Panc1 (cell line): ENCODE measurements around the gene KHSRP. TPM values are rescaled to one million over a fixed set of nuclear protein-coding genes. Genes with fewer than 3 reads are reported as not detected.

ENCODE experiments used
- ATAC-seq: fragments of 200-7000 bp; cut with Tn5 transposase; 2 replicates; pipeline ENCODE4 v1.9.1; 2020; ENCODE audit warnings: mild to moderate bottlenecking, moderate library complexity
- BruUV-seq: library from RNA; stranded (reverse); fragments of 400-500 nt; replicated peaks from 2 replicates; lab custom pipeline; 2021; lab: Mats Ljungman, UMichigan
- CTCF ChIA-PET: fragments of 300-600 bp; sonication (Branson Sonifier 250); formaldehyde crosslinking; loops from one replicate; lab custom pipeline; 2022; ENCODE audit warnings: antibody characterized with exemption; lab: Charles Lee
- POLR2A ChIA-PET: fragments of 300-600 bp; sonication (Branson Sonifier 250); formaldehyde crosslinking; loops from one replicate; lab custom pipeline; 2022; ENCODE audit warnings: antibody characterized with exemption; lab: Charles Lee
- DNase-seq: peaks from one replicate; pipeline ENCODE4 v3.0.0-alpha.2; 2010; ENCODE audit warnings: low read depth, low spot score
- H3K27ac ChIP-seq: 2 replicates; pipeline ENCODE4 v1.5.1; 2011; ENCODE audit warnings: mild to moderate bottlenecking, low read length, inconsistent platforms
- H3K27me3 ChIP-seq: fragments of 200-500 bp; sonication (Bioruptor generic); 2 replicates; pipeline ENCODE4 v1.6.0; 2014; ENCODE audit warnings: low read length, inconsistent platforms; ENCODE audit not compliant: control insufficient read depth, insufficient read depth
- H3K36me3 ChIP-seq: fragments of 200-500 bp; sonication (Bioruptor generic); 2 replicates; pipeline ENCODE4 v1.5.1; 2014; ENCODE audit warnings: inconsistent platforms, mild to moderate bottlenecking, low read length, moderate library complexity; ENCODE audit not compliant: control insufficient read depth, insufficient read depth
- H3K4me1 ChIP-seq: 2 replicates; pipeline ENCODE4 v1.5.1; 2011; ENCODE audit warnings: inconsistent platforms, mild to moderate bottlenecking, low read length, moderate library complexity; ENCODE audit not compliant: control insufficient read depth, insufficient read depth
- H3K4me3 ChIP-seq, 2 experiments: 2 replicates each; pipeline ENCODE4 v1.5.1; 2011 to 2012; ENCODE audit warnings: low read depth in 2 of 2, low read length in 2 of 2, mild to moderate bottlenecking in 2 of 2, inconsistent platforms in 1 of 2, moderate library complexity in 1 of 2
- H3K9me3 ChIP-seq: fragments of 200-500 bp; sonication (Bioruptor generic); 2 replicates; pipeline ENCODE4 v1.5.1; 2014; ENCODE audit warnings: low read depth, mild to moderate bottlenecking, inconsistent platforms, low read length, moderate library complexity; ENCODE audit not compliant: control insufficient read depth, insufficient read depth
- POLR2AphosphoS5 ChIP-seq: IDR thresholded peaks from 2 replicates; pipeline ENCODE4 v1.6.1; 2012; ENCODE audit warnings: mild to moderate bottlenecking, low read depth, low read length, moderate library complexity
- SIN3A ChIP-seq: IDR thresholded peaks from 2 replicates; pipeline ENCODE4 v1.6.1; 2012; ENCODE audit warnings: low read depth, mild to moderate bottlenecking, low read length, moderate library complexity, borderline replicate concordance; ENCODE audit not compliant: insufficient read depth
- TCF7L2 ChIP-seq: IDR thresholded peaks from 2 replicates; pipeline ENCODE4 v1.6.1; 2011; ENCODE audit warnings: mild to moderate bottlenecking, low read depth, low read length, inconsistent platforms
- in situ Hi-C: cut with HindIII; loops from 2 replicates; pipeline ENCODE4 v1.10.0; 2016; ENCODE audit warnings: low sequenced_read_pairs, low pct_unique_long_range_greater_than_20kb
- intact Hi-C: fragments of 100-400 bp; cut with micrococcal nuclease; formaldehyde crosslinking; loops from one replicate; pipeline ENCODE4 v1.10.0; 2022; ENCODE audit not compliant: unreplicated experiment
- total RNA-seq: library from RNA; stranded (reverse); gene quantifications from one replicate; pipeline ENCODE4 v1.2.1, GENCODE V29; 2021; ENCODE audit not compliant: unreplicated experiment
- TF ChIP-seq, protein P1 (sequence below): fragments of 450-650 bp; IDR thresholded peaks from 2 replicates; pipeline ENCODE4 v1.5.1; 2017; ENCODE audit warnings: mild to moderate bottlenecking
- TF ChIP-seq, protein P2 (sequence below), 2 experiments: IDR thresholded peaks; 2 replicates each; pipeline ENCODE4 v1.6.1; 2011 to 2012; ENCODE audit warnings: low read depth in 2 of 2, control low read depth in 1 of 2, low read length in 1 of 2, mild to moderate bottlenecking in 1 of 2, moderate library complexity in 1 of 2; ENCODE audit not compliant: insufficient read depth in 1 of 2

Gene KHSRP
- total RNA-seq, 1 experiment from 2014 or later: 333 TPM

DNA sequence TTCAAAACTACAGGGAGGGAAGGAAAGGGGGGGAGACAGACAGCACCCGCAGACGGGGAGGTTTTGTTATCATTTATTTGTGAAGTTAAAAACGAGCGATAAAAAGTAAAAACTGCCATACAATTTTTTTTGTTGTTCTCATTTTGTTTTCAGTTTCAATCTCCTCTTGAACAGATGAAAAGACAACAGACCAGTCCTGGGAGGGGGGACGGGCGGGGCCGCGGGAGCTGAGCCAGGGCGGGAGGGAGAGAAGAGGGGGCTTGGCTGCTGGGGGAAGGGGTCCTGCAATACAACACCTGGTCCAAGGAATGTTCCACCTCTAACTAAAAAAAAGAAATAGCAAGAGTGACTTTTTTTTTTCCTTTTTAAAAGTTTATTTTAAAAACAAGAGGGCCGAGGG, 11.3 kb downstream of the KHSRP start:
- in situ Hi-C loops (no loop called here), intact Hi-C loops (no loop called here)
- Histone ChIP-seq H3K4me1 (no peaks in the 10 kb centered on the region), H3K4me3 (no peak overlapping the region), H3K27ac (no peak overlapping the region), H3K36me3 (peaks cover 3% of the 10 kb centered on the region; the same call in 1 of the 2 replicates), H3K27me3 (no peaks in the 10 kb centered on the region), H3K9me3 (no peaks in the 10 kb centered on the region)
- DNase-seq: no peak
- ATAC-seq: no peak
- TF ChIP-seq SIN3A: no peak
- no peak for TF ChIP-seq TCF7L2
- no peak for TF ChIP-seq POLR2AphosphoS5
- TF ChIP-seq, protein P1, sequence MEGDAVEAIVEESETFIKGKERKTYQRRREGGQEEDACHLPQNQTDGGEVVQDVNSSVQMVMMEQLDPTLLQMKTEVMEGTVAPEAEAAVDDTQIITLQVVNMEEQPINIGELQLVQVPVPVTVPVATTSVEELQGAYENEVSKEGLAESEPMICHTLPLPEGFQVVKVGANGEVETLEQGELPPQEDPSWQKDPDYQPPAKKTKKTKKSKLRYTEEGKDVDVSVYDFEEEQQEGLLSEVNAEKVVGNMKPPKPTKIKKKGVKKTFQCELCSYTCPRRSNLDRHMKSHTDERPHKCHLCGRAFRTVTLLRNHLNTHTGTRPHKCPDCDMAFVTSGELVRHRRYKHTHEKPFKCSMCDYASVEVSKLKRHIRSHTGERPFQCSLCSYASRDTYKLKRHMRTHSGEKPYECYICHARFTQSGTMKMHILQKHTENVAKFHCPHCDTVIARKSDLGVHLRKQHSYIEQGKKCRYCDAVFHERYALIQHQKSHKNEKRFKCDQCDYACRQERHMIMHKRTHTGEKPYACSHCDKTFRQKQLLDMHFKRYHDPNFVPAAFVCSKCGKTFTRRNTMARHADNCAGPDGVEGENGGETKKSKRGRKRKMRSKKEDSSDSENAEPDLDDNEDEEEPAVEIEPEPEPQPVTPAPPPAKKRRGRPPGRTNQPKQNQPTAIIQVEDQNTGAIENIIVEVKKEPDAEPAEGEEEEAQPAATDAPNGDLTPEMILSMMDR: no peak
- TF ChIP-seq, protein P2, sequence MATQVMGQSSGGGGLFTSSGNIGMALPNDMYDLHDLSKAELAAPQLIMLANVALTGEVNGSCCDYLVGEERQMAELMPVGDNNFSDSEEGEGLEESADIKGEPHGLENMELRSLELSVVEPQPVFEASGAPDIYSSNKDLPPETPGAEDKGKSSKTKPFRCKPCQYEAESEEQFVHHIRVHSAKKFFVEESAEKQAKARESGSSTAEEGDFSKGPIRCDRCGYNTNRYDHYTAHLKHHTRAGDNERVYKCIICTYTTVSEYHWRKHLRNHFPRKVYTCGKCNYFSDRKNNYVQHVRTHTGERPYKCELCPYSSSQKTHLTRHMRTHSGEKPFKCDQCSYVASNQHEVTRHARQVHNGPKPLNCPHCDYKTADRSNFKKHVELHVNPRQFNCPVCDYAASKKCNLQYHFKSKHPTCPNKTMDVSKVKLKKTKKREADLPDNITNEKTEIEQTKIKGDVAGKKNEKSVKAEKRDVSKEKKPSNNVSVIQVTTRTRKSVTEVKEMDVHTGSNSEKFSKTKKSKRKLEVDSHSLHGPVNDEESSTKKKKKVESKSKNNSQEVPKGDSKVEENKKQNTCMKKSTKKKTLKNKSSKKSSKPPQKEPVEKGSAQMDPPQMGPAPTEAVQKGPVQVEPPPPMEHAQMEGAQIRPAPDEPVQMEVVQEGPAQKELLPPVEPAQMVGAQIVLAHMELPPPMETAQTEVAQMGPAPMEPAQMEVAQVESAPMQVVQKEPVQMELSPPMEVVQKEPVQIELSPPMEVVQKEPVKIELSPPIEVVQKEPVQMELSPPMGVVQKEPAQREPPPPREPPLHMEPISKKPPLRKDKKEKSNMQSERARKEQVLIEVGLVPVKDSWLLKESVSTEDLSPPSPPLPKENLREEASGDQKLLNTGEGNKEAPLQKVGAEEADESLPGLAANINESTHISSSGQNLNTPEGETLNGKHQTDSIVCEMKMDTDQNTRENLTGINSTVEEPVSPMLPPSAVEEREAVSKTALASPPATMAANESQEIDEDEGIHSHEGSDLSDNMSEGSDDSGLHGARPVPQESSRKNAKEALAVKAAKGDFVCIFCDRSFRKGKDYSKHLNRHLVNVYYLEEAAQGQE (IDR thresholded peaks at IDR 0.05; ENCODE audit: insufficient read depth in 1 of 2, low read depth in 2 of 2, low read length in 1 of 2): no peak
- POLR2A ChIA-PET: no interaction called here
- no TSS peak for BruUV-seq
- CTCF ChIA-PET: no interaction called here

DNA sequence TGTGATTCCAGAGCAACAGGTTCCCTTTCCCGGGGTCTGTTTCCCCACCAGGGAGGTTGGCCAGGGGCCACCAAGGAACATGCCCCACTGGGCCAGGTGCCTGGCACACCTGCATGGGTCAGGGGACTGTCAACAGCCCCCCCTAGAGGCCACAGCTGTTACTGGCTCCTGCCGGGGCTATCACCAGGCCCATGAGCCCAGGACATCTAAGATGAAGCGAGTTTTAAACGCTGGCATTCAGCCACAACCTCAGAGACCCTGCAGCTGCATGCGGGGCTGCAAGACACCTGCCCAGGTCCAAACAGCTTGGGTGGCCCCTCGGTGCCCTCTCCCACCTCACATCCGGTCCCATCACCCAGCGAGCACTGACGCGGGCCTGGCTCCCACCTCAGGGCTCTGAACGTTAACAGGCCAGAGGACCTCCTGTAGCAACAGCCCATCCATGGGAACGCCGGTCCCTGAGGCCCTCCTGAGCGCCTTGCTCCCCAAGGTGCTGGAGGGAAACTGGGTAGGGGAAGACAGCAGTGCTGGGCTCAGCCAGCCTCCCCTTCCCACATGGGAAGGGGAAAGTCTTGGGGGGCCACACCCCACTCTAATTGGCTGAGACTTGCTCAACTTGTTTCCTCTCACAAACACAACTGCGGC, 12.0 kb downstream of the KHSRP start:
- Histone ChIP-seq H3K27me3 (no peaks in the 10 kb centered on the region), H3K4me3 (no peak overlapping the region), H3K36me3 (no peaks in the 10 kb centered on the region; the same call in 1 of the 2 replicates), H3K9me3 (no peaks in the 10 kb centered on the region), H3K4me1 (no peaks in the 10 kb centered on the region), H3K27ac (no peak overlapping the region)
- TF ChIP-seq, protein P1: peak; percentile 78
- no peak for TF ChIP-seq TCF7L2
- in situ Hi-C loops: no loop called here
- CTCF ChIA-PET: interaction anchor here (0.6 kb wide), 1 partner anchor 38 kb away, joined by 7 read pairs; no protein-coding TSS in a partner anchor
- intact Hi-C loops: no loop called here
- POLR2A ChIA-PET: no interaction called here
- no peak for DNase-seq
- ATAC-seq: peak; percentile 77
- no TSS peak for BruUV-seq
